GM21723 (cell line): ENCODE measurements around the gene TEP1.
A peak's percentile ranks its signal among the peaks of the same experiment; 100 is the strongest.

Experiments
- ATAC-seq: cut with Tn5 transposase; IDR thresholded peaks from one replicate; pipeline ENCODE4 v1.9.1; 2021; ENCODE audit warnings: mild to moderate bottlenecking, moderate library complexity; ENCODE audit not compliant: unreplicated experiment

Gene TEP1

DNA sequence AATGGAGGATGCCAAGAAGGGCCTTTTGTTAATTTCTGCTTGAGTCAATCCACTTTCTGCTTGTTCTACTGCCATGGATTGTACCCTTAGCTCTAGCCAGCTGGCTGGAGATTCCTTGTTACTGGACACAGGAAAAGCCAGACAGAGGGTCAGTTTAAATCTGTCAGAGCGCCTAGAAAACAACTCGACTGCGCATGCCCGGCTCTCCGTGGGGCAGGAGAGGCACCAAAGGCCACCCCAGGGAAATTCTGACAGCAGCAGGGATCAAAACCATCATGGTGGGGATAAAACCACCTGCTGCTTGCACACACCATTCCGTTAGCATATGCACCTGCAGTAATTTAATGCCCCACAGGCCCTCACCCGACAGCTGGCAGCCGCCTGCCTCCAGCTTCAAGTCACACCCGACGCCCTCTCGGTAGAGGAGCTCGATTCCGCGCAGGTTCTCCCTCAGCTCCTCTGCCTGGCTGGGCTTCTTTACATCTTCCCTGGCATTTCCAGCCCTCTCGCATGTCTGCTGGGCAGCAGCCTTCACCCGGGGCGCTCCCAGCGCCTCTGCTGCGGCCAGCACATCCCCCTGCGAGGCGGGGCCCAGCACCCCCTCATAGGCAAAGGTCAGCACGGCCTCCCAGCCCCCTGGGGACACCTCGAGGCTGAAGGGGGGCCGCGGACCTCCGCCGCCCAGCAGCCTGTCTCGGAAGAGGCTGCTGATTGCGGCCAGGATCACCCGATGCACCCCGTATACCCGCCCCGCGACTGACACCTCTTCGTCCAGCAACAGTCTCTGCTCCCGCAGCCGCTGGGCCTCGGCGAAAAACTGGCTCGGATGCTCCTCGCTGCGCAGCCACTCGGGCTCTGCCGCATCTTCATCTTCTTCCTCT, 21.6 kb upstream of the TEP1 start:
- no peak for ATAC-seq

DNA sequence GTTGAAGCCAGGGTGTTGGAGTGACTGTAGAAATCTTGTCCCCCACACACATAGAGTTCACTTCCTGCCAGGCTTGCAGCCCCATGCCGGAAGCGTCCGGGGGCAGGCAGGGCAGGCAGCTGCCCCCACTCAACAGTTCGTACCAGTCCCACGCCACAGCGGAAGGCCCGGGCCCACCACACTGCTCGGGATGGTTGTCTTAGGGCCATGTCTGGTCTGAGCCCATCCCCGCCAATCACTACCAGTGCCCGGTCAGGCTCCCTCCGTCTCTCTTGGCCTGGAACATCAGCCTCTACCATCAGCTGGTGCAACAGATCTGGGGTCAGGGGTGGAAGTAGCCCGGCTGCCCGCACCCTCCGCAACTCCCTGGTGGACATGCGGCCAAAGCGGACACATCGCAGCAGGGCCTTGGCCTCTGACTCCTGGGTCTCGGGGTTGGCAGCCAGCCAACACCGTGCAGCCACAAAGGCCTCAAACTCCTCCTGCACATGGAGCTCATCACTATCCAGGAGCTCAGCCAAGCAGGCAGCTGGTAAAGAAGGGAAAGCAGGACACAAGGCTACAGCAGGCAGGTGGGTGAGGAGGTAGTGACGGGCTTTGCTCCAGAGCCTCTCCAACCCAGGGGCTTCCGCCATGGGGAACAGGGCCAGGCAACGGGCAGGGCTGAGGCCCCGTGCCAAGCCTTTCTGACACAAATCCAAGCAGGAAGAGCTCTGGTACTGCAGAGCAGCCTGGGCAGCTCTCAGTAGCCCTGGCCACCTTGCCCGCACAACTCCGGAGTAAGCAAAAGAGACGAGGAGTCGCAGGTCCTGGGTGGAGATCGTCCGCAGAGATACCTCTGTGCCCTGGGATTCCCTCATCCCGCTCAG, 16.7 kb upstream of the TEP1 start:
- no peak for ATAC-seq

DNA sequence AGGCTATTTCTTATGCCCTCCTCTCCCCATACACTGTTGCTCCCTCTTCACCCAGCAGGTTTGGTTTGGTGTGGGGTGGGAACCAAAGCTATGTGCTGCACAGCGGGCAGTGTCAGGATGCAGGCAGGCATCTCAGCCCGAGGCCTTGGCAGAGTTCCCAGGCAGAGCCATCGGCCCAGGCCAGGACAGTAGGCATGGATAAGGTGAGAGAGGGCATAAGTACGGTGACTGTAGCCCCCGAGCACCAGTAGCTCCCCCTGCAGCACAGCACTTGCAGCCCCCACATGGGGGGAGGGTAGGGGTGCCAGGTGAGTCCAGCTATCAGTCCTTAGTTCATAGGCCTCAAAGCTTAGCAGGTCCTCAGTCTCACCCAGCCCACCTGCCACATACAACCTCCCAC, 15.5 kb upstream of the TEP1 start:
- ATAC-seq = no peak

DNA sequence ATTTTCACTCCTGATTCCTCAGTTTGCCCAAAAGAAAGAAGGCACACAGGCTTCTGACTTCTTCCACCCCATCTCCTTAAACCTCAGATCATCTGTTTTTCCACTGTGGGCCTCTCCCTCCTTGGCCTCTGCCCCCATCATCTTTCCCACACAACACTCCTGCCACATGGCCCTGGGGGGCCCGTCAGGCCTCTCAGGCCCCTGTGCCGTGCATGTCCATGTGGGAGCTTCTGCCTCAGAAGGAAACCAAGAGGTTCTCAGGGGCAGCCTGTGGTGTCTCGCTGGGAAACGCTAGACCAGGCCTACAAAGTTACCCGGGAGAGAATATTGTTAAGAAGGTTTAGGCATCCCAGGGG, 14.7 kb upstream of the TEP1 start:
- peak; percentile 44 for ATAC-seq

DNA sequence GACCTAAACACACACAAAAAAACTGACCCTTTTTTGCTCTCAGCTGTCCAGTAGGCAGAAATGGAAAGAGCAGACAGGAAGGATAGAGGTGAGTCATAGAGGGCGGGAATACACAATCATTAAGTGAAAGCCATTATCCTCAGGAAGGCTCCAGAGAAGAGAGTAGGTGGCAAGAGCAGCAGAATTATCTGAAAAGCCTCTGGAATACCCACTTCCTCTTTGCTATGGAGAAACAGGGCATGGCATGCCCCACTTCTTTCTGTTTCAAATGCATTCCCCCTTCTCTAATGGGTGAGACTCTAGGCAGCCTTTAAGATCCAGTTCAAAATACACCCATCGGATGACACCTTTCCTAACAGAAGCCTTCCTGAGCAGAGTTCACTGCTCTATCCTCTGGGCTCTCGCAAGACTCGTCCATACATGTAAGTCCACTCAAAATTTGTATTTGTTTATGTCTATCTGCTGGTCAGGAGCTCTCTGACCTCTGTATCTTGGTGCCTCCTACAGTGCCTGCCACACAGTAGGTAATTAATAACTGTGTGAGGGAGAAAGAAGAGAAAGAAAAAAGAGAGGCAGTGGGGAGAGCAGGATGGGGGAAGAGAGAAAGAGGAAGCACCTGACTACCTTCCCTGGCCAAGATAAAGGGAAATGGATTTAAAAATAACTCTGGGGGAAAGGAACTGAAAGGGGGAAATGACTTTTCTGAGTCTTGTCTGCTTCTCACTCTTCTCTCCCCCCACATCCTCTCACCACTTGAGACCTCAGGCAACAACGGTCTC, 14.1 kb upstream of the TEP1 start:
- ATAC-seq = peak; percentile 82

DNA sequence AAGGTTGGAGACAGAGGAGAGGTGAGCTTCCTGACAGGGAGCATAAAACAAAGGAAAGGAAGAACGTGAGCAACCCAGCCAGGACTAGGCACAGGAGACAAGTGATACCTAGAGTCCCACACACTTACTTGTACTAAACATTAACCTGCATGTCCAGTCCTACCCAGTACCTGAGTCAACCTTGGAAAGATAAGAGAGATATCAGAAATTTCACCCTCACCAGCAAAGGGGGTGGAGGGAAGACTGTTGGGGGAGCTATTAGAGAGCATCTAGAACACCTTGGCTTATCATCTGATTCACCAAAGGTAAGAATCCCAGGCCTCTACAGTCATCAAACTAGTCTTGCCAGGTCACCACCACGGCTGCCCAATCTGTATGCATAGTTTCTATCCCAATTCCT, 11.6 kb upstream of the TEP1 start:
- ATAC-seq = no peak

DNA sequence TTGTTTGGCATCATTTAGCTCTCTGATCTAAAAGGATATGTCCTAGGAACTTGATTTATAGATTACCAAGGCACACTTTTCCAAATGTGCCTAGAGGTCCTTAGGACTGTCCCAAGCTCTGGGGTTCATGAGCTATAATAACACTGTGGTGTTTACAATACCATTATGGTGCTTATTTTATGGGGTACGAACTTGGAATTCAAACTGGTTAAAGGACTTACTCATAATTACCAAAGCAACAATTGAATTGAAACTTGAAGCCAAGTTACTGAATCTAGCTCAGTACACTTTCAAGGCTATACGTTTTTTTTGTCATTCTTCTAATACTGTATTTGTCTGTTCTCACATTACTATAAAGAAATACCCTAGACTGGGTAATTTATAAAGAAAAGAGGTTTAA, 9.6 kb upstream of the TEP1 start:
- ATAC-seq = no peak

DNA sequence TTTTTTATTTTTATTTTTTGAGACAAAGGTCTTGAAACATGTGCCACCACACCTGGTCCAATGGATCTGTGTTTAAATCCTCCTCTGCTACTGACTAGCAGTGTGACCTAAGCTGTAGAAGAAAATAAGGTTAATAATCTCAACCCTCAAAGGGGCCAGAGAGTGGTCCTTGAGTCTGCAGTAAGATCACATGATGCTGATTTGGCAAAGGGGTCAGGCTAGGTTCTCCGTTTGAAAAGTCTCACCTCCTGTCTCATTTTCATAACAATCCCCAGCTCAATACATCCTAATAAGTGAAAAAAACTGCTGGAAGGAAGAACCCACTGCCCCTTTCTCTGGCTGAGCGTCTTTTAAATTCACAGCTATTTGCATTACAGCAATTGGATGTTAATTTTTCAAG, 8.0 kb upstream of the TEP1 start:
- ATAC-seq = no peak

DNA sequence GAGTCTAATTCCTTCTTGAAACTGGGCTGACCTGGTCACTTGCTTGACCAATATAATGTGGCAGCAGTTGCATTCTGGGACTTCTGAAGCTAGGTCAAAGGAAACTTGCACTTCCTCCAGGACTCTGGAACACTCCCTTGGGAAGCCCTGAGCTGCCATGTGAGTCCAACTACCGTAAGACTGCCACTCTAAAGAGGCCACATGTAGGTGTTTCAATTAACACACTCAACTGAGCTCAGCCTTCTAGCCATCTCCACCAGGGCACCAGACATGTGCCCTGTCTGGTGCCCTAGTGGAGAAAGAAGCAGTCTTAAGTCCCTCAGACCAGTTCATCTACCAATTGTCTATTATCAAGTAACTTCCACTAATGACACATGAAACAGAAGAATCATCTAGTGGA, 6.1 kb upstream of the TEP1 start:
- no peak for ATAC-seq

DNA sequence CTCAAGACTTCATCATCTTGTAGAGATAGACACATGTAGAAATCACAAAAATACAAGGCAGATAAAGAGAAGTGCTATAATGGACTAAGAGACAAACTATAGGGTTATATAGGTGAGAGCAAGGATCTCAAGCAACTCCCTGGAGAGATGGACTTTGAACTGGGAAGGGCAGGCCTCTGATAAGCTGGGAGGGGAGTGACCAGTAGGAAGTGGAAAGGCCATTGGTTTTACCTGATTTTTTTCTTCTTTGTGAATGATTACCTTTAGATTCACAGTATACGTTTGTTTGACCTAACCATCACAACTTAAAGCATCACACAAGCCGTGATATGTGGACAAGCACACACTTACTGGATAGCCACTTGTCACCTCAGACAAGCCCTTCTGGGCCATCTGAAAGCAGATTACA, 5.2 kb upstream of the TEP1 start:
- no peak for ATAC-seq

DNA sequence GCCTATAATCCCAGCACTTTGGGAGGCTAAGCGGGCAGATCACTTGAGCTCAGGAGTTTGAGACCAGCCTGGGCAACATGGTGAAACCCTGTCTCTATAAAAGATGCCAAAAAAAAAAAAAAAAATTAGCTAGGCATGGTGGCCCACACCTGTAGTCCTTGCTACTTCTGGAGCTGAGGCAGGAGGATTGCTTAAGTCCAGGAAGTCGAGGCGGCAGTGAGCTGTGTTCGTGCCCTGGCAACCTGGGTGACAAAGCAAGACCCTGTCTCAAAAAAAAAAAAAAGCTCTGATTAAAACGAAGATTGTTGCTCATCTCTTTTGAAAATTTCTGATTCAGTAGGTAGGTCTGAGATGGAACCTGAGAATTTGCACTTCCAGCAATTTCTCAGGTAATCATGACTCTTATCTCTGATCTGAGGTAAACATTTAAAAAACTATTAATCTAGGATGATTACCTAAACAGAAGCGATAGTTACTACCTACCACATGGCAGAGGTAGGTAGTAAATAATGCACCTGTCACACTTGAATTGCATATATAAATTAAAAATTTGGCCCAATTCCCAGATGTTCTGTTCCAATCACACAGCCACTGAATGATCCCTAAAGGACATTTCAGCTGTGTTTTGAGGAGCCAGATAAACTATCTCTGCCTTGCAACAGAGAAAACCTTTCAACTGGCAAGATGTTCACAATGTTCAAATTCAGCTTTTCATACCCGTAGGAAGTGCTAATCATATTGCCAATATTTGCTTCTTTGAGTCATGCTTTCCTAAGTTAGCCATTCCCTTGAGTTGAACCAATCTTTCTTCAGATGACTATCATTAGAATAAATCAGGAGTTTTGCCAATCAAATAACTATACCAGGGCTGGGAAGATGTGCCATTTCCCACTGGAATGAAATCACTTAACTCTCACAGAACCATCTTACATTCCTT, 4.2 kb upstream of the TEP1 start:
- ATAC-seq = no peak

DNA sequence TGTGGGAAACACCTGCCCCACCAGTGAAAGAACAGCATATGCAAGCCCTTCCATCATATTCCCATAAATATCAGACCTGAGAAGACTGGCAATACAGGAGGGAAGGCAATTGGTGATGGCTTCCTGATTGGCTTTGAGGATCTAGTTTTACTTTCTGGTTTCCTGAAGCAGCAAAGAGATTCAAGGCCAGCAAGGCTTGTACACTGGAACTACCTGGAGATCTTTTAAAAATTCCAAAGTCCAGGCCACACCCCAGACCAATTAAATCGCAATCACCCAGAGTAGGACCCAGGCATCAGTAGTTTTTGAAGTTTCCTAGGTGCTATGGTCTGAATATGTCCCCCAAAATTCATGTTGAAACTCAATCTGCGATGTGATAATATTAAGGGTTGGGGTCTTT, 2.9 kb upstream of the TEP1 start:
- ATAC-seq = no peak

DNA sequence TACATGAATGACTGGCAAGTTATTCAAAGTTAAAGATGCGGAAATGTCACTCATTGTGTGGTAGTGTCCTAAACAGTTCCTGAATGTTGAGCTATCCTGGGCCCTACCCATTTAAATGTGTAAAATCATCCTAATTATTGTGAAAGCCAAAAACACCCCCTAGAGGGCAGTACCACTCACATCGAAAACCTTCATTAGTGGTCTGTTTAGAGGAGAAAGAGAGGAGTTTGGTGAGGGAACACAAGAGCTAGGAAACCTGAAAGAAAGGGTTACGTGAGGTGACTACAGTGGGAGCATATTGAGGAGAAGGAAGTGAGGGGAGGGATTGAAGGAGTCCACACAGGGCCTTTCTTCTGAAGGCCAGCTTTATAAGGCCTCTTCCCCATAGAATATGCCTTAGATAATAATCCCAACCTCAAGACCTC, 2.5 kb upstream of the TEP1 start:
- no peak for ATAC-seq

DNA sequence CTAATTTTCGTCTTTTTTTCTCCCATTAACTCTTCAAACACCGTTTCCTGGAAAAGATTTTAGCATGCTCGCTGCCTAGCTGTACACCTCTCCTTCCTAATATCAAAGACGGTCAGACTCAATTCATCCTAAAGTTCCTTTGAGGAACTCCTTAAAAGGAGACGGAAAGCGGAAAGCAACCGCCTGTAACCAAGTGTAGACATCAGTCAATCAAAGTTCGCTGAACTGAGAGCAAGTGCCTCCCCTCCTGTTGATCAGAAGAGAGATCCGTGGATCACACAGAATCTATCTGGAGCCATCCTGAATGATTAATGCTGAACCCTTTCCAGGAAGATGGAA, 412 bp upstream of the TEP1 start:
- ATAC-seq = peak; percentile 42

DNA sequence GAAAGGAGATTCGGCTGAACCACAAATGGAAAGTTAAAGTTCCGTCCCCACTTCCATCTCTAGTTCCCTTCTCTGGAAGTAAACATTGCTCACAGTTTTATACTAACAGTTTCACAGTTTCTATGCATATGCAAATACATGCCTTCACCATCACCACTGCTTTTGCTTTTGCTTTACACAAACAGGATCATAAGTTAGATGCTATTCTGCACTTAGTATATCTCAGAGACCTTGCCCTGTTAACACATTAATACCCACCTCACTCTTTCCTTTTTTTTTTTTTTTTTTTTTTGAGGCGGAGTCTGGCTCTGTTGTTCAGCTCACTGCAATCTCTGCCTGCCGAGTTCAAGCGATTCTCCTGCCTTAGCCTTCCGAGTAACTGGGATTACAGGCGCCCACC, 890 bp downstream of the TEP1 start:
- ATAC-seq = peak; percentile 56

DNA sequence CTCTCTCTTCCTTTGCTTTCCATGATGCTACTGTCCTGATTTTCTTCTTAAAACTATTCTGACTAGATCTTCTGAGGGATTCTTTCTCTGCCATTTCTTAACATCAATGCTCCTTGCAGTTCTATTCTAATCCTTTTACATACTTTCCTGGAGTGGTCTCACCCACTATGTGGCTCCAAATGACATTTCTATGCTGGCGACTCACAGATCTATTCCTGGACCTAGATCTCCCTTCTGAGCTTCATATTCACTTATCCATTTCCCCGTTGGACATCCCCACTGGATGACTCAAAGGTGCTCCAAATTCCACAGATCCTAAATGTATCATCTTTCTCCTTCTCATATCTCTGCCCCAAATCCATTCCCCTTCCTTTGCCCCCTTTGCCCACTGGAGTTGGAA, 4.1 kb downstream of the TEP1 start:
- ATAC-seq = no peak

DNA sequence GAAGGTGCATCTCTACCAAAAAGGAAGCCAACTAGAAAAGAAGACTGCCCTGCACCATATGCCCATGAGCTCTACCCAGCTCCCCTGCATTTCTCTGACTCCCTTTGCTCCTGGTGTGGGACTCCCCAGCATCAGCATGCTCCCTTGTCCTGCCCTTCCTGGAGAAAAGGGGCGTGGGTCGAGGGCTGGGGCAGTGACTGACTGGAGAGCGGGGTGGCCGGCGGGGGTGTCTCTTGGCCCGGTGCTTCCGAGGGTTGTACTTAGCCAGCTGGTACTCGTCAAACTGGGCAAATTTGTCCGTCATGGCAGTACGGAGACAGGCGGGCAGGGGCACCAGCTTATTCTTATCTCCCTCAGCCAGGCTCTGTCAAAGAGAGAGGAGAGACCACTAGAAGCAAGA, 9.8 kb downstream of the TEP1 start:
- ATAC-seq = no peak

DNA sequence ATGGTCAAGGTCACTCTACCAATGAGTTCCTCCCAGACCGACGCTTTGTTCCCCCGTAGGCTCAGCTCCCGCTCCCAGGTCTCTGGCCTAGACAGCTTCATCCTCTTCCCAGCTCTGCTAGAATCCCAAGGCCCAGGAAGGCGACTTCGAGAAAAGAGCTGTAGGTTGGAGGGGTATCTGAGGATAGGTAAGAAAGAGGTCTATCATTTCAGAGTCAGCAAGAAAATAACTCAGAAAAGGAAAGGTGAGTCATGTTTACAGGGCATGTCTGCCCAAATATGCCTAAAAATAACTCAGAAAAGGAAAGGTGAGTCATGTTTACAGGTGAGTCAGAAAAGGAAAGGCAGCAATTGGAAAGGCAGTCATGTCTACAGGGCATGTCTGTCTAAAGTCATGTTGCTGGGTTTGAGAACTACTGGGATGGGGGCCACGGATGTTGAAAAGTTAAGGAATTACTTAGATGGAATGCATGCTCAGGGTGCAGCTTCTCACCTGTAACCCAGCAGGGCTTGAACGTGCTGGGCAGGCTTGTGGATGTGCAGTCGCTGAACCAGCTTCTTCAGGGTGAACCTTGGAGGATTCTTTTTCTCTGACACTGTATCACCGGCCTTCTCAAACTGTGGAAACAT, 12.2 kb downstream of the TEP1 start:
- no peak for ATAC-seq

DNA sequence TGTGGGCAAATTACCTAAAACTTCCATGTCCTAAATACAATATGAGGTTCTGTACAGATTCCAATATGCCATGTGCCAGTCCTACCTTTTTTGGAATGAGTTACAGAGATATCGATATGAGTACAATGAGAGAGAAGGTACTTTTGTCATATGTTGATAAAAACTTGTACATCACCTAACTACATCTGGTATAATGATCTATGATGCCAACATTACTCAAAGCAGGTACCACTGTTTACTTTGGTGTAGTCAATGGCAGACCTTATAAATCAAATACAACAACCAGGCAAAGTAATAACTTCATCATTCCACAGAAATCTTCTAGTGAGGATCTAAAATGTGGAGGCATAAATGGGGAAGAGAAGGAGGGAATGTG, 12.7 kb downstream of the TEP1 start:
- ATAC-seq = no peak

DNA sequence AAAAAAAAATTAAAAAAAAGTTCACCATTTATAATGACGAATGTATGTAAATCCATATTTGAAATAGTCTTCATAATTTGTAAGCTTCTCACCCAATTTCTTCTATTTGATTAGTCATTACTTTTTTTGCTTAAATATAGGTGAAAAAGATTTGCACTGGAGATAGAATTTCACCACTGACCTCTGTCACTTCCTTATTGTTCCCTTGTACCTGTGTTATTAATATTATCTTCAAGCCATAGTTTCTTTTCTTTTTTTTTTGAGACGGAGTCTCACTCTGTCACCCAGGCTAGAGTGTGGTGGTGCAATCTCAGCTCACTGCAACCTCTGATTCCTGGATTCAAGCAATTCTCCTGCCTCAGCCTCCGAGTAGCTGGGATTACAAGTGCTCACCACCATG, 15.8 kb downstream of the TEP1 start:
- ATAC-seq = no peak
